GM19238 (cell line): ENCODE results near the gene CTSW.

ENCODE experiments used
- DNase-seq: peaks from one replicate; pipeline ENCODE4 v3.0.0; 2011; ENCODE audit warnings: low spot score; ENCODE audit not compliant: insufficient read length

CTSW gene

DNA sequence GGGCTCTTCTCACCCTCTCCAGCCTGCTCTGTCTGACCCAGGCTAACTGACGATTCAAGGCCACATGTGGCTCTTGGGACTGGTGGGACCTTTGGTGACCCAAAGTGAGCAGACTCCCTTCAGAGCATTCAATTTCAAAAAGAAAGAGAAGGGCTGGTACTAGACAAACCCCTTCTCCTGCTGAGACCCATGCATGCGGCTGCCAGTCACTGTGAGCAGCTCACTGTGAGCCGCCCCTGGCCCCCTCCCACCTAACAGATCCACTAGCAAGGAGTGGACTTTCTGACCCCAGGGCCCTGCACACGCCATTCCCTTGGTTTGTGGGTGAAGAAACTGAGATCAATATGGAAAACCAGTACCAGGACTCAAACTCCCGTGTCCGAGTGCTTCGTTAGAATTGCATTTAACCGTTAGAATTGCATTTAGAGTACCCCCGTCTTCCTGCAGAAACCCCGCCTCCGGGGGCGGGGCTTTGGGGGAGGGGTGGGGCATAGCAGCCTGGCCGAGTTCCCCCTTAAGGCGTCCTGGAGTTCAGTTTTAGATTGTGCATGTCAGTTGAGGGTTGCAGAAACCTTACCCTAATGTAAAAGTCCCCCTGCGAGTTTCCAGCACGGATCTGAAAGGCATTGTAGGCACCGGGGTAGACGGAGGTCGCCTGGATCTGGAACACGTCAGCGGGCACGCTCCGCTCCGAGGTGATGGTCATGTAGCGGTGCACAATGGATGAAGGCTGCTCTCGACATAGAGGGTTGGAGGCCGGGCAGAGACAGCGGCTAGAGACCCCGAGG lies 12.2 kb upstream of the CTSW start:
- no peak for DNase-seq

DNA sequence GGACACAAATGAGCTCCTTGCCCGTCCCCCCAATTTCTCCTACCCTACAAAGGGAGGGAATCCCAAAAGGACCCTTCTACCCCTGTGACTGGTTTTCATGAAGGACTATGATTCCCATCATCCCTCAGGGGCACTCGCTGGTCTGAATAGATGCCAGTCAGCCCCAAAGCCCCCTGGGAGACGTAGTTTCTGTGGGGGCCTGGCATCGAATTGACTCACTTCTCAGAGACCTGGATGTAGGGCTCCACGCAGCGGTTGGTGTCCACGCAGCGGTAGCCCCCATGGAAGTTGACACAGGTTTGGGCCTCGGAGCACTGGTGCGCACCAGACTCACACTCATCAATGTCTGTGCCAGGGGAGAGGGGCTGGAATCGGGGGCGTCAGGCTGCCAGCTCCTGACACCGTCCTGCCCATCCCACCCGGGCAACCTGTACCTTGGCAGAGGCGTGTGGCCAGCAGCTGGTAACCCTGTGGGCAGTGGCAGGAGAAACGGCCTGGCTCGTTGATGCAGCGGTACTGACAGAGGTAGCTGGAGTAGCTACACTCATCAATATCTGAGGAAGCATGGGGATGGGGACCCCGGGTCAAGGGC lies 11.5 kb upstream of the CTSW start:
- DNase-seq: no peak

GRCh38 chr11:65868907-65869306 lies 10.7 kb upstream of the CTSW start:
- DNase-seq: no peak

DNA sequence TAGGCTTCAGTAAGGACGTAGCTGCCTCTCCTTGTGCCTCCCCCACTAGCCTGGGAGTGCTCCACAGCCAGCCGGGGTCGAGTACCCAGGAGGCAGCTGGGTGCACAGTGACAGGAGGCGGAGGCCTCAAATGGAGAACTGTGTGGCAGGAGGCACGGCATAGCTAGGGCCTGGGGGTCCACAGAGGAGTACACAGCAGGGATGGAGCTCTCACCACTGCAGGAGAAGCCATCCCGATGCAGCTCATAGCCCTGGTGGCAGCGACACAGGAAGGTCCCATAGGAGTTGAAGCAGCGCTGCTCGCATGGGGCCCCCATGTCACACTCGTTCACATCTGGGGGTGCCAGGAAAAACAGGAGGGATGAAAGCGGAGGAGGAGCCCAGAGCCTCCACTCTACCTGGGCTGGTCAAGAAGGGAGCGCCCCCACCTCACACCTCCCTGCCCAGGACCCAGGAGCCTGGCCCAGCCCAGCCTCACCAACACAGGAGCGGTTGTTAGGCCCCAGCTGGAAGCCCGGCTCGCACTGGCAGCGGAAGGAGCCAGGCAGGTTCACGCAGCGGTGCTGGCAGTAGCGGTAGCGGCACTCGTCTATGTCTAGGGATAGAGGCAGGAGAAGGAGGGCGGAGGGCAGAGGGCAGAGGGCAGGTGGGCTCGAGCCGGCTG lies 9.9 kb upstream of the CTSW start:
- no peak for DNase-seq

GRCh38 chr11:65870307-65870658 lies 9.4 kb upstream of the CTSW start:
- DNase-seq: no peak

DNA sequence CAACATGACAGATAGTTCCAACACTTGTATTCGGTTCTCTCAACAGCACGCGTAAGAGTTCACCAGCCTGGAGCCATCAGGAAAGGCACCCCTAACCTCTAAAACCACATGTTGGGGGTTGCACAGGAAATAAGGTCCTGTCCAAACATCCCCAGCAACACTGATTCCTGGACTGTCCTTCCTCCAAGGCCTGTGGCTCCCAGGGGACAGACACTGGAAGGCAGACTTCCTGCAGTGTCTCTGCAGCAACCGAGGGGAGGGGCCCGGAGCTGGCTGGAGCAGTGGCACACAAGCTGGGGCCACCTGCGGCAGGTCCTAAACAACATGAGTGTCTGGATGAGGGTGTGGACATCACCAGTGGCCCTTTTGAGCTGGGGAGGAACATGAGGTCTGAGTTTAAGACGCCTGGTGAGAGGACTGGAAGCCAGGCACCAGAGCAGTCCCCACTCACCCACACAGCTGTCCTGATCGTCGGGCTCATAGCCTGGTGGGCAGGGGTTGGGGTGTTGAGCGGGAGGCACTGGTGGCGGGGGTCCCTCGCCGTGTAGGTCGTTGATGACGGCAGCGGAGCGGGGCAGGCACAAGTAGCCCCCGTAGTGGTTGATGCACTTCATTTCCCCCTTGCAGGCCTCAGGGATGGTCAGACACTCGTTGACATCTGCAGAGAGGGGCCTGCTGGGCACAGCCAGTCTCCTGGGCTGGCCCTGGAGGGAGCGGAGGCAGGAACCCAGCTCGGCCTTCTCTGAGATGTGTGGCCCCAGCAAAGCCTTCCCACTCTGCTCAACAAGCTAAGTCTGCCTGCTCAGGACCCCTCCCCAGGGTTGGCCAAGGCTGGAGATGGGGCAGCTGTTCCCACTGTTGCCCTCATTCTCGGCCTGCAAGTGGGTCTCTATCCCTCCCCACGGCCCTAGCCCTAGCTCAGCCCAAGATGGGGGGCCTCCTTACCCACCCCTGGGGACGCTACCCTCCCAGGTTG lies 8.6 kb upstream of the CTSW start:
- no peak for DNase-seq

GRCh38 chr11:65871811-65872548 lies 7.7 kb upstream of the CTSW start:
- no peak for DNase-seq

GRCh38 chr11:65872586-65873317 lies 6.9 kb upstream of the CTSW start, which contains the start of gene EFEMP2:
Gene EFEMP2 (minus strand): TSS chr11:65872800. CDS start chr11:65872354, 446 bp downstream.
- no peak for DNase-seq

DNA sequence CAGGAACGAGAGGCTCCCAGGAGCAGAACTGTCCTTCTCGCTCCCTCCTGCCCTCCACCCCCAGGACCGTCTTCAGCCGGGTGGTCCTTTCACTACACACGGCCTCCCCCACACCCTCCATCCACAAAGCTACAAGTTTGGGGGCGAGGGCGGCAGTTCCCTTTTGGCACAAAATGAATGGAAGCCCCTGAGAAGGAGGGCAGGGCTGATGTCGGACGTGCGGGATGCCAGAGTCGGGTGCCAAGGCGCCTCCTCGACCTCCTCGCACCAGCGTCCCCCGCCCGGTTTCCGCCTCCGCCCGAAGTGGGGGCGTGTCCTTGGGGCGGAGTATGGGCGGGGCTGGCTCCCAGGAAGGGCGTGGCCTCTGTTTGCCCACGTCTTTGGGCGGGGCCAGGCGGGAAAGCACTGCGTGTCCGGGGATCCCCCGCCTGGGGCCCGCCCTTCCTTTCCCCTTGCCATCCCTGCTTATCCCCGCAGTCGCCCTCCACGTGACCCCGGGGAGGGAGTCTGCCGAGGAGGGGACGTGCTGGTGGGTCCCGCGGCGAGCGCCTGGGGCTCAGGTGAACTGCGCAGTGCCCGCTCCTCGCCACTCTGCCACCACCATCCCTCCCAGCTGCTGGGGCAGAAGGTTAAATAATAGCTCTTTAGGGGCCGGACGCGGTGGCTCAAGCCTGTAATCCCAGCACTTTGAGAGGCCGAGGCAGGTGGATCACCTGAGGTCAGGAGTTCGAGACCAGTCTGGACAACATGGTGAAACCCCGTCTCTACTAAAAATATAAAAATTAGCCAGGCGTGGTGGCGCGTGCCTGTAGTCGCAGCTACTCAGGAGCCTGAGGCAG lies 6.1 kb upstream of the CTSW start:
- peak; percentile 99 for DNase-seq

- no peak for DNase-seq
These were observed 390 bp downstream of the CTSW start for GRCh38 chr11:65880027-65880426.

DNA sequence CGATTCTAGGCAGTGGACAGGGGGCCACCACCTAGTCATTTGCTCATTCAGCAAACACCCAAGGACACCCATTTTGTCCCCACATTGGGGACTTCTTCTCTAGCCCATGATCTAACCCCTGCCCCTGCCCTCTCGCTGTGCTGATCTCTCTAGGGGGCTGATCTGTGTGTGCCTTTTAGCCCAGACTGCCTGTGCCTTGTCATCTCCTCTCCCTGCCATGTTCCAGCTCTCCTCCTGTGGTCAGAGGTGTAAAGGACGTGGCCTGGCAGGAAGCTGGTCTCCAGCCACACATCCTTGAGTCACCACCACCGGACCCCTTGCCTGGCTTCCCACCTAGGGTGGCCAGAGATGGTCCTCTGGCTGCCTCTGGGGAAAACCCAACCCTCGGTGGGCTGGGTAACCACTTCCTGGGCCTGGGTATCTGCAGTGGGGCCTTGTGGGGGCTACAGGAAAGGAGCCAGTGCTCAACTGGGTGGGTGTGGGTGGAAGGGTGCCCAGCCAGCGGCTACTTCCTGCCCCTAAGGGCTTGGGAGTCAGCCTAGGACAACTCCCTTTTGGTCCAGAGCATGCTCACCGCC lies 1.3 kb downstream of the CTSW start:
- DNase-seq: no peak

GRCh38 chr11:65882120-65883057 lies 2.8 kb downstream of the CTSW start:
- no peak for DNase-seq

DNA sequence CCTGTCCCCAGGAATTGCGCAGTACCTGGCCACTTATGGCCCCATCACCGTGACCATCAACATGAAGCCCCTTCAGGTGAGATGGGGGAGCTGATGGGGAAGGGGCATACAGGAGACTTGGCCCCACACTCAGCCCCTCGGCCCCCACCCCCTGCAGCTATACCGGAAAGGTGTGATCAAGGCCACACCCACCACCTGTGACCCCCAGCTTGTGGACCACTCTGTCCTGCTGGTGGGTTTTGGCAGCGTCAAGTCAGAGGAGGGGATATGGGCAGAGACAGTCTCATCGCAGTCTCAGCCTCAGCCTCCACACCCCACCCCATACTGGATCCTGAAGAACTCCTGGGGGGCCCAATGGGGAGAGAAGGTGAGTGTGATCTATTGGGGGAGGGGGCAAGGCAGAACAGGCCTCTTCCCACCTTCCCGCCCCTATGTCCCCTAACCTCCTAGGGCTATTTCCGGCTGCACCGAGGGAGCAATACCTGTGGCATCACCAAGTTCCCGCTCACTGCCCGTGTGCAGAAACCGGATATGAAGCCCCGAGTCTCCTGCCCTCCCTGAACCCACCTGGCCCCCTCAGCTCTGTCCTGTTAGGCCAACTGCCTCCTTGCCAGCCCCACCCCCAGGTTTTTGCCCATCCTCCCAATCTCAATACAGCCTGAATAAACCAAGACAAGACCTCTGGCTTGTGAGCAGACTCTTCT lies 3.6 kb downstream of the CTSW start:
- DNase-seq: no peak

GRCh38 chr11:65883786-65884715 lies 4.4 kb downstream of the CTSW start:
- no peak for DNase-seq

GRCh38 chr11:65884716-65885092 lies 5.1 kb downstream of the CTSW start:
- peak; percentile 85 for DNase-seq

- no peak for DNase-seq
These were observed 5.6 kb downstream of the CTSW start for GRCh38 chr11:65885231-65885630.
